GM20000 (cell line): ENCODE data around the gene CD3D.

Source experiments
- DNase-seq: peaks from one replicate; pipeline ENCODE4 v3.0.0; 2012; ENCODE audit warnings: low spot score
- CTCF ChIP-seq: IDR thresholded peaks from 2 replicates; pipeline ENCODE4 v1.5.1; 2012; ENCODE audit warnings: mild to moderate bottlenecking, control low read depth; ENCODE audit errors: extremely low read depth, missing control alignments

CD3D gene

GRCh38 chr11:118339281-118339961 is 3.1 kb downstream of the CD3D start:
- TF ChIP-seq CTCF = no peak
- DNase-seq = no peak

GRCh38 chr11:118338637-118339061 is 3.9 kb downstream of the CD3D start:
- DNase-seq = peak; percentile 77
- TF ChIP-seq CTCF = no peak

GRCh38 chr11:118334745-118335144 is 7.8 kb downstream of the CD3D start:
- TF ChIP-seq CTCF = no peak
- DNase-seq = no peak

GRCh38 chr11:118328745-118329144 is 13.8 kb downstream of the CD3D start:
- TF ChIP-seq CTCF = no peak
- DNase-seq = no peak

- no peak for DNase-seq
- no peak for TF ChIP-seq CTCF
Observed at GRCh38 chr11:118325283-118325682, 17.2 kb downstream of the CD3D start.

GRCh38 chr11:118322721-118323120 is 19.8 kb downstream of the CD3D start:
- no peak for DNase-seq
- TF ChIP-seq CTCF = no peak

GRCh38 chr11:118321386-118322082 is 21.0 kb downstream of the CD3D start:
- no peak for DNase-seq
- TF ChIP-seq CTCF = no peak
